Mucosa of rectum (tissue), 2 donors: ENCODE measurements around the gene SH2D3A.
"Not testable (repeated sequence)": the region's sequence is repeated elsewhere in the genome, so short reads cannot be mapped to it uniquely, and the experiment has no call there.

ENCODE experiments used
- H3K27ac ChIP-seq, 2 donors: one replicate each; pipeline ENCODE4 v1.7.0; 2013; ENCODE audit warnings: inconsistent platforms in 2 of 2, low read depth in 2 of 2, low read length in 2 of 2
- H3K27me3 ChIP-seq, 2 donors: one replicate each; pipeline ENCODE4 v1.7.0; 2013; ENCODE audit warnings: low read length in 2 of 2; ENCODE audit not compliant: control insufficient read depth in 2 of 2, insufficient read depth in 2 of 2
- H3K36me3 ChIP-seq, 2 donors: one replicate each; pipeline ENCODE4 v1.7.0; 2013; ENCODE audit warnings: low read length in 2 of 2; ENCODE audit not compliant: control insufficient read depth in 2 of 2, insufficient read depth in 2 of 2
- H3K4me1 ChIP-seq, 2 donors: one replicate each; pipeline ENCODE4 v1.7.0; 2013; ENCODE audit warnings: low read length in 2 of 2, mild to moderate bottlenecking in 1 of 2; ENCODE audit not compliant: control insufficient read depth in 2 of 2, insufficient read depth in 2 of 2
- H3K4me3 ChIP-seq, 2 donors: one replicate each; pipeline ENCODE4 v1.7.0; 2013; ENCODE audit warnings: low read length in 2 of 2
- H3K9ac ChIP-seq, 2 donors: one replicate each; pipeline ENCODE4 v1.7.0; 2013; ENCODE audit warnings: low read length in 2 of 2, low read depth in 1 of 2, mild to moderate bottlenecking in 1 of 2
- H3K9me3 ChIP-seq, 2 donors: one replicate each; pipeline ENCODE4 v1.7.0; 2013; ENCODE audit warnings: low read length in 2 of 2; ENCODE audit not compliant: control insufficient read depth in 2 of 2
- donor health status: healthy.
- donor health status: Normal muscosa, but diverticular disease.

Gene SH2D3A

GRCh38 chr19:6802336-6803035 lies 35.3 kb upstream of the SH2D3A start:
- peaks cover 0 to 3% of the 10 kb centered on the region in 2 donors for H3K4me1 ChIP-seq
- no peak overlapping the region for H3K9ac ChIP-seq
- no peaks in the 10 kb centered on the region for H3K9me3 ChIP-seq
- H3K36me3 ChIP-seq: no peaks in the 10 kb centered on the region
- H3K4me3 ChIP-seq: peak overlapping the region in 1 of 2 donors; percentile 42
- peak overlapping the region in 1 of 2 donors; percentile 58 for H3K27ac ChIP-seq
- no peaks in the 10 kb centered on the region for H3K27me3 ChIP-seq

DNA sequence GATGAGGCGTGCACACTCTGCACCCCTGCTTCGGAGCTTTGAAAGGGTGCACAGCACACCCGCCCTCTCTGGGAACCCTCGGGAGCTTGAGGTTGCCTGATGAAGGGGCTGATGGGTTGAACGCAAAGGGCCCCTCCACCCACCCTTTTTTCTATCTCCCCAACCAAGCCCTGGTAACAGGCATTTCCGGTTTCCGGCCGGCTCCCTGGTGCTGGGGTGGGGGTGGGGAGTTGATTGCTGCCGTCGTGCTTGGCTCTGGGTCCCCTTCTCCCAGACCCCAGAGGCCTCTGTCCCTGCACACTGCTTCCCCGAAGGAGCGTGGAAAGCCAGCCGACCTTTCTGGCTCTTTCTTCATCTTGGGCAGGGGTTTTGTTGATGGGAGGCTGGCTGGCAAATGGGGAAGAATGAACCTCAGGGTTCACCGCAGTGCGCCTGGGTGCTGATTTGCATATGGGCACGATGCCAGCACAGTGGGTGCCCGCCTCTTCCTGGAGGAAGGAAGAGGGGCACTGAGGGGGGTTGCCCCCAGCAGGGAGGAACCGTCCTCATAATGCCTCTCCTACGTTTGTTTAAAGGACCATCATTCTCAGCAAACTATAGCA lies 34.4 kb upstream of the SH2D3A start:
- H3K4me1 ChIP-seq: peaks cover 0 to 3% of the 10 kb centered on the region in 2 donors
- peak overlapping the region; percentile 34 to 71 for H3K4me3 ChIP-seq
- no peaks in the 10 kb centered on the region for H3K9me3 ChIP-seq
- H3K27ac ChIP-seq: peak overlapping the region; percentile 12 to 77
- H3K9ac ChIP-seq: peak overlapping the region in 1 of 2 donors; percentile 38
- H3K27me3 ChIP-seq: no peaks in the 10 kb centered on the region
- no peaks in the 10 kb centered on the region for H3K36me3 ChIP-seq

DNA sequence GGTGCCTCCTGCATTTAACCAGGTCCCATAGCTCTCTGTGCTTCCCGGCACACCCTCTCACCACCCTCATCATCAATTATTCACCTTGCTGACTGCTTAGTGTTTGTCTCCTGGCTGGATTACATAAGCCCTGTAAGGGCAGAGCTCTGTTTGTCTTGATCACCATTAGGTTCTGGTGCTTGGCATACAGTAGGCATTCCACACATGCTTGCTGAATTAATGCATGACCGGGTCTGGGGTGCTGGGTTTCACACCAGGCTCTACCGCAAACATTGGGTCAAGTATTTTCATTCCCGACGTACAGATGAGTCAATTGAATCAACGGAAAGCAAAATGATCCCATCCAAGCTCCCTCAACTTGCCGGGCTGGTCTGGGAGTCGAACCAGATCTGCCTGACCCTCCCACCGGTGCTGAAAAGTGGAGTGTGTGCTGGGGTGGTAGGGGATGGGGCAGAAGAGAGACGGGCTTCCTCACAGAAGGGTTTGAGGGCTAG lies 33.8 kb upstream of the SH2D3A start:
- no peaks in the 10 kb centered on the region for H3K27me3 ChIP-seq
- H3K4me1 ChIP-seq: peaks cover 0 to 3% of the 10 kb centered on the region in 2 donors
- peak overlapping the region in 1 of 2 donors; percentile 38 for H3K9ac ChIP-seq
- peak overlapping the region; percentile 34 to 71 for H3K4me3 ChIP-seq
- peak overlapping the region; percentile 12 to 77 for H3K27ac ChIP-seq
- no peaks in the 10 kb centered on the region for H3K9me3 ChIP-seq
- H3K36me3 ChIP-seq: no peaks in the 10 kb centered on the region

- H3K9ac ChIP-seq, H3K36me3 ChIP-seq, H3K9me3 ChIP-seq, H3K4me3 ChIP-seq, H3K27me3 ChIP-seq, H3K4me1 ChIP-seq: not testable (repeated sequence)
- H3K27ac ChIP-seq: peak overlapping the region in 1 of 2 donors; percentile 77
Observed at GRCh38 chr19:6800160-6800790, 33.0 kb upstream of the SH2D3A start.

DNA sequence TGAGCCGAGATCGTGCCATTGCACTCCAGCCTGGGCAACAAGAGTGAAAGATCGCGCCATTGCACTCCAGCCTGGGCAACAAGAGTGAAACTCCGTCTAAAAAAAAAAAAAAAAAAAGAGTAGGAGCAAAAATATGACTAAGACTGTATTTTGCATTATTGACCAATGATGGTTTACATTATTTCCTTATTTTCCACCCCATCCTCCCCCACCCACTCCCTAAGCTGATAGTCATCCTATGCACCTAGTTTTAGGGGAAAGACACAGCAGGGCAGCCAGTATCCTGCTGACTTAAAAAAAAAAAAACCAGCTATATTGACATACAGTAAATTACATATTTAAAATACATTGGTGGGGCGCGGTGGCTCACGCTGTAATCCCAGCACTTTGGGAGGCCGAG lies 30.4 kb upstream of the SH2D3A start:
- Histone ChIP-seq H3K4me3 (no peak overlapping the region), H3K36me3 (no peaks in the 10 kb centered on the region), H3K9ac (no peak overlapping the region), H3K27me3 (no peaks in the 10 kb centered on the region), H3K4me1 (no peaks in the 10 kb centered on the region), H3K27ac (no peak overlapping the region), H3K9me3 (peaks cover 0 to 3% of the 10 kb centered on the region in 2 donors)

- H3K4me3 ChIP-seq: no peak overlapping the region
- no peak overlapping the region for H3K9ac ChIP-seq
- H3K27me3 ChIP-seq: no peaks in the 10 kb centered on the region
- no peaks in the 10 kb centered on the region for H3K36me3 ChIP-seq
- H3K4me1 ChIP-seq: no peaks in the 10 kb centered on the region
- H3K27ac ChIP-seq: no peak overlapping the region
- H3K9me3 ChIP-seq: peaks cover 0 to 3% of the 10 kb centered on the region in 2 donors
Observed at GRCh38 chr19:6796278-6796677, 29.0 kb upstream of the SH2D3A start.

DNA sequence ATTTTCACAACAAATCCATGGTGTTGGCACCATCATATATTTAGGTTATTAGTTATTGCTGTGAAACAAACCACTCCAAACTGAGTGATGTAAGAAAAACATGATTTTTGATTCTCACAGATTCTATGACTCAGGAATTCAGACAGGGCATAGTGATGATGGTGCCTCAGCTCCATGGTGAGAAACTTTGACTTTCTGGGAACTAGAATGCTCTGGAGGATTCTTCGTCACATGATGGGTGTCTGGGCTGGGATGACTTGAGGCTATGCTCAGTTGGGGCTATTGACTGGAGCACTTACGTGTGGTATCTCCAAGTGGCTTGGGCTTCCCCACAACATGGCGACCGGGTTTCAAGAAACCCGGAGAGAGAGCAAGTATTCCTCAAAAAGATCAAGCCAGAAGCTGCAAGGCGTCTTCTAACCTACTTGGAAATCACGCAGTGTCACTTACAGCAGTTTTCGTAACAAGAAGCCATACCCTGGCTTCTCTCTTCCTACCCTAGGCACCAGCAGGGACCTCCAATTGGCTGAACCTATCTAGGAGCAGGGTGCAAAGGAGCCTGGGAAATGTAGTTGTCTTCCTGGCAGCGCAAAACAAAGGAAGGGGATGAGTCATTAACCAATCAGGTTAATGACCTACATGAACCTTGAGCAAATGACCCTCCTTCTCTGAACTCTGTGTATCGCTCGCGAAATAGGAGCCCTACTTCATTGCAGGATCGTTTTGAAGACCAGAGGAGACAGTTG lies 27.6 kb upstream of the SH2D3A start:
- Histone ChIP-seq H3K36me3 (no peaks in the 10 kb centered on the region), H3K9ac (no peak overlapping the region), H3K4me1 (no peaks in the 10 kb centered on the region), H3K27me3 (no peaks in the 10 kb centered on the region), H3K4me3 (no peak overlapping the region), H3K9me3 (peaks cover 0 to 3% of the 10 kb centered on the region in 2 donors), H3K27ac (no peak overlapping the region)

DNA sequence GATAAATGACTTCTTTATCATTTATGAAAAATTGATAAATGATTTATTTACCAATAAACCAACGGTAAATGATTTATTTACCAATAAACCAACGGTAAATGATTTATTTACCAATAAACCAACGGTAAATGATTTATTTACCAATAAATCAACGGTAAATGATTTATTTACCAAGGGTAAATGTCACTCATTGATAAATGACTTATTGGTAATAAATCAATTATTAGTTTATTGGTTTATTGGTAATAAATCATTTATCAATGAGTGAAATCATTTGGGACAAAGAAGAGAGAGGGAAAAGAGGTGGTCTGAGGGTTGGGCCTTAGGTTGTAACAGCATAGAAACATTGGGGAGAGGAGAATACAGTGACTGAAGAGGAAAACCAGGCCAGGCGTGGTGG lies 26.7 kb upstream of the SH2D3A start:
- Histone ChIP-seq H3K9ac (no peak overlapping the region), H3K27ac (no peak overlapping the region), H3K36me3 (no peaks in the 10 kb centered on the region), H3K27me3 (no peaks in the 10 kb centered on the region), H3K4me1 (no peaks in the 10 kb centered on the region), H3K9me3 (peaks cover 0 to 3% of the 10 kb centered on the region in 2 donors), H3K4me3 (no peak overlapping the region)

GRCh38 chr19:6793411-6793810 lies 26.2 kb upstream of the SH2D3A start:
- Histone ChIP-seq H3K4me1 (no peaks in the 10 kb centered on the region), H3K4me3 (no peak overlapping the region), H3K9me3 (peaks cover 0 to 3% of the 10 kb centered on the region in 2 donors), H3K27ac (no peak overlapping the region), H3K27me3 (no peaks in the 10 kb centered on the region), H3K36me3 (no peaks in the 10 kb centered on the region), H3K9ac (no peak overlapping the region)

- H3K4me1 ChIP-seq: no peaks in the 10 kb centered on the region
- no peaks in the 10 kb centered on the region for H3K36me3 ChIP-seq
- no peak overlapping the region for H3K9ac ChIP-seq
- H3K27me3 ChIP-seq: no peaks in the 10 kb centered on the region
- H3K4me3 ChIP-seq: no peak overlapping the region
- H3K27ac ChIP-seq: no peak overlapping the region
- peaks cover 0 to 3% of the 10 kb centered on the region in 2 donors for H3K9me3 ChIP-seq
Observed at GRCh38 chr19:6791237-6791636, 24.0 kb upstream of the SH2D3A start.
